GM23338 (cell line): ENCODE measurements around the gene FAM171A2. TPM values are rescaled to one million over a fixed set of nuclear protein-coding genes. Genes with fewer than 3 reads are reported as not detected.

Source experiments
- ATAC-seq: fragments of 200-7000 bp; cut with Tn5 transposase; 3 replicates; pipeline ENCODE4 v1.9.1; 2020
- DNase-seq: peaks from one replicate; pipeline ENCODE4 v3.0.0-alpha.2; 2015; ENCODE audit warnings: low spot score
- H2AFZ ChIP-seq: fragments of 200-600 bp; sonication (generic); 2 replicates; pipeline ENCODE4 v1.8.0; 2016; ENCODE audit warnings: antibody characterized with exemption, mild to moderate bottlenecking, moderate library complexity
- H3F3A ChIP-seq: fragments of 200-600 bp; sonication (generic); replicated peaks from 2 replicates; pipeline ENCODE4 v1.8.0; 2017; ENCODE audit warnings: antibody characterized with exemption, mixed run types, low read depth
- H3K27ac ChIP-seq: fragments of 200-600 bp; sonication (generic); 2 replicates; pipeline ENCODE4 v1.6.1; 2016; ENCODE audit warnings: low read depth
- H3K27me3 ChIP-seq: fragments of 200-600 bp; sonication (generic); 2 replicates; pipeline ENCODE4 v1.8.0; 2016; ENCODE audit warnings: mild to moderate bottlenecking, mixed run types, moderate library complexity; ENCODE audit not compliant: insufficient read depth
- H3K36me3 ChIP-seq: fragments of 200-600 bp; sonication (generic); 2 replicates; pipeline ENCODE4 v1.8.0; 2016; ENCODE audit warnings: mild to moderate bottlenecking; ENCODE audit not compliant: insufficient read depth
- H3K4me1 ChIP-seq: fragments of 200-600 bp; sonication (generic); 2 replicates; pipeline ENCODE4 v1.8.0; 2016; ENCODE audit warnings: mild to moderate bottlenecking, moderate library complexity; ENCODE audit not compliant: insufficient read depth
- H3K4me2 ChIP-seq: fragments of 200-600 bp; sonication (generic); 2 replicates; pipeline ENCODE4 v1.7.1; 2017; ENCODE audit warnings: mixed run types
- H3K4me3 ChIP-seq: fragments of 200-600 bp; sonication (generic); 2 replicates; pipeline ENCODE4 v1.6.1; 2016; ENCODE audit warnings: mixed run types
- H3K79me2 ChIP-seq: fragments of 200-600 bp; sonication (generic); replicated peaks from 2 replicates; pipeline ENCODE4 v1.8.0; 2017; ENCODE audit warnings: mild to moderate bottlenecking; ENCODE audit not compliant: insufficient read depth
- H3K9me2 ChIP-seq: fragments of 200-600 bp; sonication (generic); 2 replicates; pipeline ENCODE4 v1.8.0; 2017; ENCODE audit not compliant: insufficient read depth
- H4K20me1 ChIP-seq: fragments of 200-600 bp; sonication (generic); replicated peaks from 2 replicates; pipeline ENCODE4 v1.8.0; 2017; ENCODE audit warnings: mild to moderate bottlenecking; ENCODE audit not compliant: insufficient read depth
- H3K27ac Mint-ChIP-seq: 2 replicates; pipeline ENCODE4 v1.8.0; 2020; ENCODE audit warnings: inconsistent platforms, mild to moderate bottlenecking, moderate library complexity, mixed read lengths
- H3K27me3 Mint-ChIP-seq: 3 replicates; pipeline ENCODE4 v1.8.0; 2022; ENCODE audit warnings: low read depth, mild to moderate bottlenecking, moderate library complexity, mixed read lengths, inconsistent platforms; ENCODE audit not compliant: insufficient read depth, poor library complexity
- H3K36me3 Mint-ChIP-seq: 3 replicates; pipeline ENCODE4 v1.8.0; 2021; ENCODE audit warnings: low read depth, mild to moderate bottlenecking, inconsistent platforms, moderate library complexity, mixed read lengths
- H3K4me1 Mint-ChIP-seq: 3 replicates; pipeline ENCODE4 v1.8.0; 2020; ENCODE audit warnings: mild to moderate bottlenecking, inconsistent platforms, mixed read lengths
- H3K4me3 Mint-ChIP-seq: 3 replicates; pipeline ENCODE4 v1.8.0; 2021; ENCODE audit warnings: moderate library complexity, mild to moderate bottlenecking, inconsistent platforms, mixed read lengths
- H3K9me3 Mint-ChIP-seq: 3 replicates; pipeline ENCODE4 v1.8.0; 2020; ENCODE audit warnings: moderate library complexity, mild to moderate bottlenecking, inconsistent platforms, mixed read lengths
- CREB1 ChIP-seq: fragments of 250-450 bp; sonication (Bioruptor Pico); IDR thresholded peaks from 2 replicates; pipeline ENCODE4 v1.5.0; 2020; ENCODE audit warnings: low read depth, mild to moderate bottlenecking, moderate library complexity
- CTCF ChIP-seq, 2 experiments: fragments of 200-600 bp in 1 of 2; sonication (generic) in 1 of 2; conservative IDR thresholded peaks; 2 replicates each; pipeline versions ENCODE4 v1.5.1 to v1.6.1; 2016 to 2017; ENCODE audit warnings: antibody characterized with exemption in 2 of 2, low read depth in 2 of 2, mild to moderate bottlenecking in 2 of 2, moderate library complexity in 1 of 2
- ETS1 ChIP-seq: IDR thresholded peaks from 2 replicates; pipeline ENCODE4 v1.6.1; 2016; ENCODE audit warnings: antibody characterized with exemption
- EZH2 ChIP-seq: fragments of 200-600 bp; sonication (generic); IDR thresholded peaks from one replicate; pipeline ENCODE4 v1.8.0; 2017; ENCODE audit warnings: antibody characterized with exemption, mild to moderate bottlenecking, low read depth; ENCODE audit not compliant: unreplicated experiment
- EZH2phosphoT487 ChIP-seq: fragments of 200-600 bp; sonication (generic); IDR thresholded peaks from one replicate; pipeline ENCODE4 v1.8.1; 2018; ENCODE audit warnings: antibody characterized with exemption; ENCODE audit not compliant: unreplicated experiment
- JUNB ChIP-seq: IDR thresholded peaks from one replicate; pipeline ENCODE4 v1.6.1; 2016; ENCODE audit warnings: antibody characterized with exemption; ENCODE audit not compliant: unreplicated experiment
- NANOG ChIP-seq: IDR thresholded peaks from 2 replicates; pipeline ENCODE4 v1.6.1; 2016; ENCODE audit warnings: antibody characterized with exemption, borderline replicate concordance
- POLR2AphosphoS5 ChIP-seq: IDR thresholded peaks from 2 replicates; pipeline ENCODE4 v1.6.1; 2016; ENCODE audit warnings: antibody characterized with exemption, low read depth
- REST ChIP-seq: IDR thresholded peaks from one replicate; pipeline ENCODE4 v1.6.1; 2018; ENCODE audit warnings: antibody characterized with exemption; ENCODE audit not compliant: unreplicated experiment
- STAT1 ChIP-seq: IDR thresholded peaks from one replicate; pipeline ENCODE4 v1.6.1; 2016; ENCODE audit warnings: antibody characterized with exemption; ENCODE audit not compliant: unreplicated experiment
- ZNF114 ChIP-seq: fragments of 250-450 bp; sonication (Bioruptor Pico); IDR thresholded peaks from 2 replicates; pipeline ENCODE4 v1.5.0; 2020; ENCODE audit warnings: mild to moderate bottlenecking, moderate library complexity
- ZNF331 ChIP-seq: fragments of 250-450 bp; sonication (Bioruptor Pico); IDR thresholded peaks from 2 replicates; pipeline ENCODE4 v1.5.0; 2020; ENCODE audit warnings: low read depth, mild to moderate bottlenecking, moderate library complexity
- ZNF462 ChIP-seq: fragments of 250-450 bp; sonication (Bioruptor Pico); IDR thresholded peaks from 2 replicates; pipeline ENCODE4 v1.5.0; 2020; ENCODE audit warnings: mild to moderate bottlenecking, moderate library complexity
- polyA plus RNA-seq: library from polyadenylated mRNA; unstranded; fragments of >200 nt; fragmentation: Nextera tagmentation; extraction: Ambion mirVana; gene quantifications from 2 replicates; pipeline ENCODE4 v1.2.1, GENCODE V29; 2016
- total RNA-seq: library from RNA; depleted of rRNA; stranded (reverse); fragments of >200 nt; shearing (Covaris generic); gene quantifications from 2 replicates; pipeline ENCODE4 v1.2.3, GENCODE V29; 2014

Gene FAM171A2
- total and polyA plus RNA-seq, 2 experiments from 2014 or later = 4.1 to 35.4 TPM

- Histone ChIP-seq H3F3A (0 out of 2 replicates have a peak, but pooled peaks cover 6% of the 10 kb centered on the region), H3K36me3 (no peaks in the 10 kb centered on the region), H3K9me2 (0 out of 2 replicates have a peak, but pooled peaks cover 8% of the 10 kb centered on the region), H3K4me1 (peaks cover 7% of the 10 kb centered on the region), H3K79me2 (no peaks in the 10 kb centered on the region), H3K27me3 (peaks cover 44% of the 10 kb centered on the region), H2AFZ (no peak overlapping the region), H4K20me1 (no peaks in the 10 kb centered on the region), H3K4me3 (no peak overlapping the region), H3K4me2 (no peak overlapping the region), H3K27ac (no peak overlapping the region)
- ATAC-seq (no peak), DNase-seq (no peak)
- Mint-ChIP-seq H3K36me3 (no peaks in the 10 kb centered on the region), H3K27ac (no peak overlapping the region), H3K27me3 (peaks cover 39% of the 10 kb centered on the region), H3K4me1 (peaks cover 16% of the 10 kb centered on the region), H3K9me3 (no peaks in the 10 kb centered on the region), H3K4me3 (no peak overlapping the region)
- no peak for TF ChIP-seq CREB1 (CRISPR knock-in tag)
- TF ChIP-seq ZNF331 (CRISPR knock-in tag) = no peak
- TF ChIP-seq EZH2 = no peak
- no peak for TF ChIP-seq ETS1
- no peak for TF ChIP-seq STAT1
- TF ChIP-seq ZNF114 (CRISPR knock-in tag) = no peak
- TF ChIP-seq EZH2phosphoT487 = no peak
- no peak for TF ChIP-seq REST
- no peak for TF ChIP-seq CTCF (conservative IDR thresholded peaks at IDR 0.05; ENCODE audit: low read depth in 2 of 2)
- no peak for TF ChIP-seq POLR2AphosphoS5
- no peak for TF ChIP-seq NANOG
- no peak for TF ChIP-seq JUNB
- no peak for TF ChIP-seq ZNF462 (CRISPR knock-in tag)
Measured at GRCh38 chr17:44387804-44388203, 24.2 kb upstream of the FAM171A2 start.
